ENCODE measurements around the gene TMEM232.

Gene TMEM232

DNA sequence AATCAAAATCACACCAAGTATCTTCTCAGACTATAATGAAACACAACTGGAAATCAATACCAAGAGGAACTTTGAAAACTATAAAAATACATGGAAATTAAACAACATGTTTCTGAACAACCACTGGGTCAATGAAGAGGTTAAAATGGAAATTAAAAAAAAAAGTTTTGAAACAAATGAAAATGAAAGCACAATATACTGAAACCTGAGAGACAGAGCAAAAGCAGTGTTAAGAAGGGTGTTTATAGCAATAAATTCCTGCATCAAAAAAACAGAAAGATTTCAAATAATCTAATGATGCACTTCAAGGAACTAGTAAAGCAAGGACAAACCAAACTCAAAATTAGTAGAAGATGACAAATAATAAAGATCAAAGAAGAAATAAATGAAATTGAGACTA is 92.0 kb downstream of the TMEM232 start:
- Histone ChIP-seq H3K4me1 (ENCODE audit: control insufficient read depth, insufficient read depth, low read length) (no peaks in the 10 kb centered on the region), H3K36me3 (ENCODE audit: control insufficient read depth, insufficient read depth, low read length) (no peaks in the 10 kb centered on the region), H3K4me3 (ENCODE audit: insufficient read depth, low read depth, low read length) (no peak overlapping the region), H3K9me3 (ENCODE audit: control insufficient read depth, low read length) (no peaks in the 10 kb centered on the region), H3K27me3 (ENCODE audit: control insufficient read depth, insufficient read depth, low read length, poor library complexity, severe bottlenecking) (no peaks in the 10 kb centered on the region), H3K27ac (ENCODE audit: insufficient read depth, low read depth, low read length, poor library complexity, severe bottlenecking) (no peak overlapping the region)

DNA sequence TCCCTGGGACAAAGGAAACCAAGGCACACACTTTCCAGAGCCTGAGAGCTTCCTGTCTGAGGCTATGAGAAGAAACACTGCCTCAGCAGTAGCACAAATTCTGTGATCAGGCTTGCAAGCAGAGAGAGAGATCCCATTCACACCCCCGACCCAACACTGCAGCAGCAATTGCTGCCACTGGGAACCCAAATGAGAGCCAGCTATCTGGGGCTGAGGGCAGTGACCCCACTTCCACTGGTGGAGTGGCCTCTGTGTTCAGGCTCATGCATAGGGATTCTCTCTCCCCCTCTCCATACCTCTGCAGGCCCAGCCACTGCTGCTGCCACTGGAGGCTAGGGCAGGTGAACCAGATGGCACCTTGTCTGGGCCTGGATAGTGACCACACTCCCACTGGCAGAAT is 95.2 kb downstream of the TMEM232 start:
- Histone ChIP-seq H3K36me3 (ENCODE audit: control insufficient read depth, insufficient read depth, low read length) (no peaks in the 10 kb centered on the region), H3K4me3 (ENCODE audit: insufficient read depth, low read depth, low read length) (no peak overlapping the region), H3K27me3 (ENCODE audit: control insufficient read depth, insufficient read depth, low read length, poor library complexity, severe bottlenecking) (no peaks in the 10 kb centered on the region), H3K27ac (ENCODE audit: insufficient read depth, low read depth, low read length, poor library complexity, severe bottlenecking) (no peak overlapping the region), H3K9me3 (ENCODE audit: control insufficient read depth, low read length) (no peaks in the 10 kb centered on the region), H3K4me1 (ENCODE audit: control insufficient read depth, insufficient read depth, low read length) (no peaks in the 10 kb centered on the region)
- 96% methylated on average over 1 of the region's 1 CpG for WGBS, 2 experiments

DNA sequence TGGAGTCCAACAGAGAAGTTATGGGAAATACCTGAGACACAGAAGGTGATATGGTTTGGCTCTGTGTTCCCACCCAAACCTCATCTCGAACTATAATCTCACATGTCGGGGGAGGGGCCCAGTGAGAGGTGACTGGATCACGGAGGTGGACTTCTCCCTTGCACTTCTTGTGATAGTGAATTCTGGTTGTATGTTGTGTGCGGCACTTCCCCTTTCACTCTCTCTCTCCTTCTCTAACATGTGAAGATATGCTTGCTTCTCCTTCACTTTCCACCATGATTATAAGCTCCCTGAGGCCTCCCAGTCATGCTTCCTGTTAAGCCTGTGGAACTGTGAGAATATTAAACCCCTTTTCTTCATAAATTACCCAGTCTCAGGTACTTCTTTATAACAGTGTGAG is 96.1 kb downstream of the TMEM232 start:
- H3K36me3 ChIP-seq (ENCODE audit: control insufficient read depth, insufficient read depth, low read length), result no peaks in the 10 kb centered on the region
- H3K27me3 ChIP-seq (ENCODE audit: control insufficient read depth, insufficient read depth, low read length, poor library complexity, severe bottlenecking), result no peaks in the 10 kb centered on the region
- no peaks in the 10 kb centered on the region for H3K4me1 ChIP-seq (ENCODE audit: control insufficient read depth, insufficient read depth, low read length)
- H3K4me3 ChIP-seq (ENCODE audit: insufficient read depth, low read depth, low read length), result no peak overlapping the region
- H3K27ac ChIP-seq (ENCODE audit: insufficient read depth, low read depth, low read length, poor library complexity, severe bottlenecking), result no peak overlapping the region
- 85 to 100% methylated on average over 1 to 4 of the region's 4 CpGs for WGBS, 2 experiments
- no peaks in the 10 kb centered on the region for H3K9me3 ChIP-seq (ENCODE audit: control insufficient read depth, low read length)

DNA sequence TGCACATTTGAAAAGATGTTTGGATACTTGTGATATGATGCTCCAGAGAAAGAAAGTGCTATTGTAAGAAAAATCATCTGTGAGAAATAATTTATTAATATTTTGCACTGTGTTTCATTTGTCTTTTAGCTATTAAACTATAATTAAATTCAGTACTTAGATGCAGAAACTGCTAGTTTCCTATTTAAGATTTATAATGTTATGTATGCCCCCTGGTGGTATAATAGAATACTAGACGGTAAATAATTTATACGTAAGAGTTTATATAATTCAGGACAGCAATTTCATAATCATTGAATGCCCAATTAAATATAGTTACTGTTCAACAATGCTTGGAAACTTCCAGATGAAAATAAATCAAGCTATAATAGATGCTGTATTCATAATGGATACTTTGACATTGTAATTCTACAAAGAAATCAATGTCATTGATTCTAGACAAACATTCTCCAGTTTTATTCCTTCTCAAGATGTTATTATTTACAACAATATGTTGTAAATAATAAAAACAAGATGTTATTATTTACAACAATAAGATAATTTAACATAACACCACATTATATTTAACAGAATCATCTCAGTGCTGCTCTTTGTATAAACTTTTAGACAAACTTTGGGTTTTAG is 101.0 kb downstream of the TMEM232 start:
- H3K9me3 ChIP-seq (ENCODE audit: control insufficient read depth, low read length), result no peaks in the 10 kb centered on the region
- no CpG with 5 or more reads among the region's 2 CpGs for WGBS, 2 experiments

DNA sequence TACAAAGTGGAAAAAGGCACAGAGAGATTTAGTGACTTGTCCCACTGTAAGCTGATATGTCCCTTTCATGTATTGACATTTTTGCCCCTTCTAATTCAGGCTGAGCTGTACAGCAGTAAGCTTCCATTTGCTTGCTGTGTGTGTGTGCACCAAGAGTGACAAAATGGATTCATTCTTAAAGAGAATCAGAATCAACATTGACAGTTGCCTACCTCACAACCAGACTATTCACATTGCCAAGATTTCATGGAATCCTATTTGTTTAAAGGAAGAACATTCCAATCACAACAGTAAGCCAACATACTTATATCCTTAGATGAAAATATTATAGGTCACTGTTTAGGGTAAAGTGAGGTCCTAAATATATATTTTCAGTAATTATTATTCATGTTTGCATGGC is 102.6 kb downstream of the TMEM232 start:
- Histone ChIP-seq H3K27me3 (ENCODE audit: control insufficient read depth, insufficient read depth, low read length, poor library complexity, severe bottlenecking) (no peaks in the 10 kb centered on the region), H3K36me3 (ENCODE audit: control insufficient read depth, insufficient read depth, low read length) (no peaks in the 10 kb centered on the region), H3K27ac (ENCODE audit: insufficient read depth, low read depth, low read length, poor library complexity, severe bottlenecking) (no peak overlapping the region), H3K9me3 (ENCODE audit: control insufficient read depth, low read length) (no peaks in the 10 kb centered on the region), H3K4me1 (ENCODE audit: control insufficient read depth, insufficient read depth, low read length) (no peaks in the 10 kb centered on the region), H3K4me3 (ENCODE audit: insufficient read depth, low read depth, low read length) (no peak overlapping the region)

More for the DNA sequence above, 101.0 kb downstream of the TMEM232 start:
- H3K27me3 ChIP-seq (ENCODE audit: control insufficient read depth, insufficient read depth, low read length, poor library complexity, severe bottlenecking), result no peaks in the 10 kb centered on the region
- no peak overlapping the region for H3K27ac ChIP-seq (ENCODE audit: insufficient read depth, low read depth, low read length, poor library complexity, severe bottlenecking)
- no peaks in the 10 kb centered on the region for H3K36me3 ChIP-seq (ENCODE audit: control insufficient read depth, insufficient read depth, low read length)
- no peaks in the 10 kb centered on the region for H3K4me1 ChIP-seq (ENCODE audit: control insufficient read depth, insufficient read depth, low read length)
- no peak overlapping the region for H3K4me3 ChIP-seq (ENCODE audit: insufficient read depth, low read depth, low read length)

DNA sequence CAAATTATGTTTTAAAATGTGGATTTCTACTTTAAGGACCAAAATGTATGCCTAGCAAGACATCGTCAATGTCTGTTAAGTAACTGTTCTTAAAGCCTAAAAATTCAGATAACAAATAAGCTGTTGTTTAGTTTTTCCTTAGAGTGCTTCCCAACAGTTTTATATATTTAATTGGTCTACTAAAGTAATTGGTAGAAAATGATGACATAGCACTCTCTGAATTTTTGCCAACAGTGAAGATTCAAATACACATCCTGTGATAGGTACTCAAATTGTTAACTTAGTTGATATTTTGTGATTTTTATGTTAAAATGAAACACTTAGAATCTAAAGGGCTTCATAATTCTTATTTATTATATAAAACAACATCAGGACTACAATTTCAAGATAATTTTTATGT is 107.5 kb downstream of the TMEM232 start:
- no peaks in the 10 kb centered on the region for H3K4me1 ChIP-seq (ENCODE audit: control insufficient read depth, insufficient read depth, low read length)
- H3K27ac ChIP-seq (ENCODE audit: insufficient read depth, low read depth, low read length, poor library complexity, severe bottlenecking), result no peak overlapping the region
- 91 to 100% methylated on average over 1 of the region's 1 CpG for WGBS, 2 experiments

DNA sequence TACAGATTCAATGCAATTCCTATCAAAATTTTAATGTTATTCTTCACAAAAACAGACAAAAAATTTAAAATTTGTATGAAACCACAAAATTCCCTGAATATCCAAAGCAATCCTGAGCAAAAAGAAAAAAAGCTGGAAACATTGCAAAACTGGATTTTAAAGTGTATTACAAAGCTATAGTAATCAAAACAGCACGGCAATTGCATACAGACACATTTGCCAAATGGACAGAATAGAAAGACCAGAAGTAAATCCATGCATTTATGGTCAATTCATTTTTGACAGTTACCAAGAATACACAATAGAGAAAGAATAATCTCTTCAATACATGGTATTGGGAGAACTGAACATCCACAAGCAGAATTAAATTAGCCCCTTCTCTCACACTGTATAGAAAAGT is 110.5 kb downstream of the TMEM232 start:
- WGBS, 2 experiments, result 82 to 100% methylated on average over 1 of the region's 1 CpG
- H3K4me3 ChIP-seq (ENCODE audit: insufficient read depth, low read depth, low read length), result no peak overlapping the region

More for the DNA sequence above, 107.5 kb downstream of the TMEM232 start:
- Histone ChIP-seq H3K4me3 (ENCODE audit: insufficient read depth, low read depth, low read length) (no peak overlapping the region), H3K36me3 (ENCODE audit: control insufficient read depth, insufficient read depth, low read length) (no peaks in the 10 kb centered on the region), H3K27me3 (ENCODE audit: control insufficient read depth, insufficient read depth, low read length, poor library complexity, severe bottlenecking) (no peaks in the 10 kb centered on the region), H3K9me3 (ENCODE audit: control insufficient read depth, low read length) (peaks cover 2% of the 10 kb centered on the region)

DNA sequence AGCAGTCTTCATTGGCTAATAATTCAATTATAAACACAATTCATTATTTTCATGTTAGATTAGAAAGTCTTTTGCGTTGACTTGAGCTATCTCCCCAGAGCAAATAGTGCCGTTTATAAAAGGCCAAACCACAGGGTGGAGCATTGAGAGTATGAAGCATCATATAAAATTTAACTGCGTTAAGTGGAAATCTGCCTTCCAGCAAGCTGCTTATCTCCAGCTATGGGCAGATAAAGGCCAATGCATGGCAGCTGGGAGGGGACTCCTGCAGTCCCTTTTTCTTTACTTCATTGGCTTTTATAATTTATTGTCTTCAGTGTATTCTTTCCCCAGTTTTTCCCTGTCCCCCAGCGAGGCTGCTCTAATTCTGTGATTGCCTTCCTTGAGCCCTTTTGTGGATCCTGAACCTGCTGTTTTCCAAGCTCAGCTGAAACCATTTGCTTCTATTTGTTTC is 113.7 kb downstream of the TMEM232 start:
- peaks cover 4% of the 10 kb centered on the region for H3K27me3 ChIP-seq (ENCODE audit: control insufficient read depth, insufficient read depth, low read length, poor library complexity, severe bottlenecking)
- H3K36me3 ChIP-seq (ENCODE audit: control insufficient read depth, insufficient read depth, low read length), result no peaks in the 10 kb centered on the region
- WGBS, 2 experiments, result 50 to 56% methylated on average over 4 of the region's 4 CpGs
- H3K4me1 ChIP-seq (ENCODE audit: control insufficient read depth, insufficient read depth, low read length), result peaks cover 13% of the 10 kb centered on the region
- no peak overlapping the region for H3K27ac ChIP-seq (ENCODE audit: insufficient read depth, low read depth, low read length, poor library complexity, severe bottlenecking)
- no peak overlapping the region for H3K4me3 ChIP-seq (ENCODE audit: insufficient read depth, low read depth, low read length)
- peaks cover 2% of the 10 kb centered on the region for H3K9me3 ChIP-seq (ENCODE audit: control insufficient read depth, low read length)

More for the DNA sequence above, 110.5 kb downstream of the TMEM232 start:
- Histone ChIP-seq H3K27ac (ENCODE audit: insufficient read depth, low read depth, low read length, poor library complexity, severe bottlenecking) (no peak overlapping the region), H3K4me1 (ENCODE audit: control insufficient read depth, insufficient read depth, low read length) (peaks cover 13% of the 10 kb centered on the region), H3K9me3 (ENCODE audit: control insufficient read depth, low read length) (peaks cover 2% of the 10 kb centered on the region), H3K27me3 (ENCODE audit: control insufficient read depth, insufficient read depth, low read length, poor library complexity, severe bottlenecking) (peaks cover 4% of the 10 kb centered on the region), H3K36me3 (ENCODE audit: control insufficient read depth, insufficient read depth, low read length) (no peaks in the 10 kb centered on the region)

DNA sequence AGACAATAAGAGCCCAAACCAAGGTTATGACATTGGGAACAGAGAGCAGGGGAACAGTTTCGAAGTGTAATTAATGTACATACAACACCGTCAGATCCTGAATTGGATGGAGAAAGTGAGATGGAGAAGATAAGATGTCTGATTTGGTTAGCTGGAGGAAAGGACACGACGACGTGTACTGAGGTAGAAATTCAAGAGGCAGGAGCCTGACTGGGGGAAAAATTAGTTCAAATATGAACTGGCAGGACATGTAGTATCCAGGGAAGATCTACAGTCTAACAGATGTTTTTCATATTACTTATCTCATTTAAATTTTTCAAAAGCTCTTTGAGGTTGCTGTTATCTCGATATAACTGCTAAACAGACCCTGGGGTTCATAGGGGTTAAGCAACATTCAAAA is 114.7 kb downstream of the TMEM232 start:
- H3K4me1 ChIP-seq (ENCODE audit: control insufficient read depth, insufficient read depth, low read length), result peaks cover 13% of the 10 kb centered on the region
- 95 to 97% methylated on average over 6 of the region's 6 CpGs for WGBS, 2 experiments
- H3K36me3 ChIP-seq (ENCODE audit: control insufficient read depth, insufficient read depth, low read length), result no peaks in the 10 kb centered on the region
- H3K27me3 ChIP-seq (ENCODE audit: control insufficient read depth, insufficient read depth, low read length, poor library complexity, severe bottlenecking), result peaks cover 4% of the 10 kb centered on the region
- peaks cover 2% of the 10 kb centered on the region for H3K9me3 ChIP-seq (ENCODE audit: control insufficient read depth, low read length)
- H3K4me3 ChIP-seq (ENCODE audit: insufficient read depth, low read depth, low read length), result no peak overlapping the region
- no peak overlapping the region for H3K27ac ChIP-seq (ENCODE audit: insufficient read depth, low read depth, low read length, poor library complexity, severe bottlenecking)

DNA sequence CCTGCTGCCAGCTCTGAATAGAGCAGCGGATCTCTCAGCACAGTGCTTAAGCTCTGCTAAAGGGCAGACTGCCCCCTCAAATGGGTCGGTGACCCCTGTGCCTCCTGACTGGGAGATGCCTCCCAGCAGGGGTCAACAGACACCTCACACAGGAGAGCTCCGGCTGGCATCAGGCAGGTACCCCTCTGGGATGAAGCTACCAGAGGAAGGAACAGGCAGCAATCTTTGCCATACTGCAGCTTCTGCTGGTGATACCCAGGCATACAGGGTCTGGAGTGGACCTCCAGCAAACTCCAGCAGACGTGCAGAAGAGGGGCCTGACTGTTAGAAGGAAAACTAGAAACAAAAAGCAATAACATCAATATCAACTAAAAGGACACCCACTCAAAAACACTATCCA is 131.6 kb downstream of the TMEM232 start:
- Histone ChIP-seq H3K9me3 (ENCODE audit: control insufficient read depth, low read length) (no peaks in the 10 kb centered on the region), H3K36me3 (ENCODE audit: control insufficient read depth, insufficient read depth, low read length) (no peaks in the 10 kb centered on the region), H3K4me3 (ENCODE audit: insufficient read depth, low read depth, low read length) (no peak overlapping the region), H3K27me3 (ENCODE audit: control insufficient read depth, insufficient read depth, low read length, poor library complexity, severe bottlenecking) (no peaks in the 10 kb centered on the region), H3K27ac (ENCODE audit: insufficient read depth, low read depth, low read length, poor library complexity, severe bottlenecking) (no peak overlapping the region), H3K4me1 (ENCODE audit: control insufficient read depth, insufficient read depth, low read length) (no peaks in the 10 kb centered on the region)
- WGBS, 2 experiments, result 86 to 89% methylated on average over 4 of the region's 4 CpGs

DNA sequence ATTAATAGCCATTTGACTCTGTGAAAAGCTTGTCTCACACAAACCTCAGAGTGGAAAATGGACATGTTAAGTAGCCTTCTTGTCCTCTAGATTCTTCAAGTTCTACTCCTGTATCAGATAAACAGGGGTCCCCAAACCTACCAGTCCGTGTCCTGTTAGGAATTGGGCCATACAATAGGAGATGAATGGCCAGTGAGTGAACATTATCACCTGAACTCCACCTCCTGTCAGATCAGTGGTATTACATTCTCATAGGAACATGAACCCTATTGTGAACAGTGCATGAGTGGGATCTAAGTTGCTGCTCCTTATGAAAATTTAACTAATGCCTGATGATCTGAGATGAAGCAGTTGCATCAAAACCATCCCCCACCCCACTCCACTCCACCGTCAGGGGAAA is 136.3 kb downstream of the TMEM232 start:
- H3K4me1 ChIP-seq (ENCODE audit: control insufficient read depth, insufficient read depth, low read length), result no peaks in the 10 kb centered on the region
- H3K27ac ChIP-seq (ENCODE audit: insufficient read depth, low read depth, low read length, poor library complexity, severe bottlenecking), result no peak overlapping the region
- 50 to 71% methylated on average over 2 of the region's 2 CpGs for WGBS, 2 experiments
- H3K36me3 ChIP-seq (ENCODE audit: control insufficient read depth, insufficient read depth, low read length), result no peaks in the 10 kb centered on the region
- H3K9me3 ChIP-seq (ENCODE audit: control insufficient read depth, low read length), result no peaks in the 10 kb centered on the region
- H3K4me3 ChIP-seq (ENCODE audit: insufficient read depth, low read depth, low read length), result no peak overlapping the region
- H3K27me3 ChIP-seq (ENCODE audit: control insufficient read depth, insufficient read depth, low read length, poor library complexity, severe bottlenecking), result no peaks in the 10 kb centered on the region

Data from ectodermal cell (in vitro differentiated cells).